A673 (cell line): ENCODE results near the gene ERCC6L2. TPM values are rescaled to one million over a fixed set of nuclear protein-coding genes. Genes with fewer than 3 reads are reported as not detected.

ENCODE experiments used
- BruUV-seq: library from RNA; stranded (reverse); fragments of 400-500 nt; replicated peaks from 2 replicates; lab custom pipeline; 2021; lab: Mats Ljungman, UMichigan
- CTCF ChIA-PET: fragments of 300-600 bp; sonication (Branson Sonifier 250); formaldehyde crosslinking; loops from one replicate; lab custom pipeline; 2022; ENCODE audit warnings: antibody characterized with exemption; lab: Charles Lee
- POLR2A ChIA-PET: fragments of 300-600 bp; sonication (Branson Sonifier 250); formaldehyde crosslinking; loops from one replicate; lab custom pipeline; 2022; ENCODE audit warnings: antibody characterized with exemption; ENCODE audit not compliant: low non-redundant PET; lab: Charles Lee
- DNase-seq: peaks from one replicate; pipeline ENCODE4 v3.0.0-alpha.2; 2015; ENCODE audit warnings: low spot score
- H3K27ac ChIP-seq: fragments of 200-600 bp; sonication (generic); 2 replicates; pipeline ENCODE4 v1.5.1; 2016; ENCODE audit warnings: mixed run types, low read depth, mild to moderate bottlenecking, mixed read lengths, antibody characterized with exemption, low read length; ENCODE audit not compliant: poor library complexity, severe bottlenecking
- H3K27me3 ChIP-seq: fragments of 200-600 bp; sonication (generic); replicated peaks from 2 replicates; pipeline ENCODE4 v1.6.1; 2017; ENCODE audit warnings: mixed run types, low read depth, mild to moderate bottlenecking, mixed read lengths, antibody characterized with exemption, low read length; ENCODE audit not compliant: insufficient read depth, poor library complexity
- H3K36me3 ChIP-seq: fragments of 200-600 bp; sonication (generic); 2 replicates; pipeline ENCODE4 v1.6.1; 2016; ENCODE audit warnings: mixed run types, mild to moderate bottlenecking, mixed read lengths, antibody characterized with exemption, low read length; ENCODE audit not compliant: insufficient read depth, poor library complexity, severe bottlenecking
- H3K4me1 ChIP-seq: fragments of 200-600 bp; sonication (generic); 2 replicates; pipeline ENCODE4 v1.6.1; 2017; ENCODE audit warnings: mixed run types, mild to moderate bottlenecking, mixed read lengths, antibody characterized with exemption, low read length; ENCODE audit not compliant: insufficient read depth, poor library complexity, severe bottlenecking
- H3K4me3 ChIP-seq: fragments of 200-600 bp; sonication (generic); 2 replicates; pipeline ENCODE4 v1.5.1; 2016; ENCODE audit warnings: low read depth, mixed run types, mild to moderate bottlenecking, mixed read lengths, low read length; ENCODE audit not compliant: poor library complexity, severe bottlenecking
- H3K9me3 ChIP-seq: fragments of 200-600 bp; sonication (generic); 2 replicates; pipeline ENCODE4 v1.6.1; 2016; ENCODE audit warnings: mixed run types, low read depth, mild to moderate bottlenecking, mixed read lengths, antibody characterized with exemption, low read length; ENCODE audit not compliant: poor library complexity, severe bottlenecking
- EZH2 ChIP-seq: fragments of 200-600 bp; sonication (generic); IDR thresholded peaks from 2 replicates; pipeline ENCODE4 v1.6.1; 2017; ENCODE audit warnings: borderline replicate concordance, low read depth, mild to moderate bottlenecking, mixed read lengths, antibody characterized with exemption, low read length; ENCODE audit not compliant: poor library complexity, severe bottlenecking
- intact Hi-C: fragments of 100-400 bp; cut with micrococcal nuclease; formaldehyde crosslinking; loops from one replicate; pipeline ENCODE4 v1.10.0; 2022; ENCODE audit not compliant: unreplicated experiment
- total RNA-seq: library from RNA; stranded (reverse); gene quantifications from 2 replicates; pipeline ENCODE4 v1.2.3, GENCODE V29; 2021
- TF ChIP-seq, protein P1 (sequence below): fragments of 300-800, 200-600 bp; sonication (generic); conservative IDR thresholded peaks from 2 replicates; pipeline ENCODE4 v1.5.1; 2017; ENCODE audit warnings: low read depth, mild to moderate bottlenecking, antibody characterized with exemption, low read length, moderate library complexity, mixed read lengths

The ERCC6L2 gene
- total RNA-seq, 1 experiment from 2014 or later, result 51.2 TPM

DNA sequence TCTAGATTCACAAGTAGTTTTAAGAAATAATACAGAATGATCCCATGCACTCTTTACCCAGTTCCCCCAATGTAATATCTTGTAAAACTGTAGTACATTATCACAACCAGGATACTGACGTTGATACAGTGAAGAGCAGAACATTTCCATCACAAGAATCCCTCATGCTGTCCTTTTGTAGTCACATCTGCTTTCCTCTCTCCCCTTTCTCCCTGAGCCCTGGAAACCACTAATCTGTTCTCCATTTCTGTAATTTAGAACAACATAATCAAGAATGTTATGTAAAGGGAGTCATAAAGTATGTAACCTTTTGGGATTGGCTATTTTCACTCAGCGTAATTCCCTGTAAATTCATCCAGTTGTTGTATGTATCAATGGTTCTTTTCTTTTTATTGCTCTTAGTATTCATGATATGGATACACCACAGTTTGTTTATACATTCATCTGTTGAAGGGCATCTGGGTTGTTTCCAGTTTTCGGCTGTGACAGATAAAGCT lies 61.1 kb downstream of the ERCC6L2 start:
- intact Hi-C loops, result no loop called here
- ChIA-PET CTCF (no interaction called here), POLR2A (no interaction called here)
- peaks cover 57% of the 10 kb centered on the region for H3K36me3 ChIP-seq
- no peak overlapping the region for H3K27ac ChIP-seq
- TF ChIP-seq, protein P1, sequence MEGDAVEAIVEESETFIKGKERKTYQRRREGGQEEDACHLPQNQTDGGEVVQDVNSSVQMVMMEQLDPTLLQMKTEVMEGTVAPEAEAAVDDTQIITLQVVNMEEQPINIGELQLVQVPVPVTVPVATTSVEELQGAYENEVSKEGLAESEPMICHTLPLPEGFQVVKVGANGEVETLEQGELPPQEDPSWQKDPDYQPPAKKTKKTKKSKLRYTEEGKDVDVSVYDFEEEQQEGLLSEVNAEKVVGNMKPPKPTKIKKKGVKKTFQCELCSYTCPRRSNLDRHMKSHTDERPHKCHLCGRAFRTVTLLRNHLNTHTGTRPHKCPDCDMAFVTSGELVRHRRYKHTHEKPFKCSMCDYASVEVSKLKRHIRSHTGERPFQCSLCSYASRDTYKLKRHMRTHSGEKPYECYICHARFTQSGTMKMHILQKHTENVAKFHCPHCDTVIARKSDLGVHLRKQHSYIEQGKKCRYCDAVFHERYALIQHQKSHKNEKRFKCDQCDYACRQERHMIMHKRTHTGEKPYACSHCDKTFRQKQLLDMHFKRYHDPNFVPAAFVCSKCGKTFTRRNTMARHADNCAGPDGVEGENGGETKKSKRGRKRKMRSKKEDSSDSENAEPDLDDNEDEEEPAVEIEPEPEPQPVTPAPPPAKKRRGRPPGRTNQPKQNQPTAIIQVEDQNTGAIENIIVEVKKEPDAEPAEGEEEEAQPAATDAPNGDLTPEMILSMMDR, result no peak
- no peak for TF ChIP-seq EZH2
- H3K4me1 ChIP-seq, result no peaks in the 10 kb centered on the region
- DNase-seq, result no peak
- peaks cover 8% of the 10 kb centered on the region for H3K9me3 ChIP-seq
- no peaks in the 10 kb centered on the region for H3K27me3 ChIP-seq
- no TSS peak for BruUV-seq
- H3K4me3 ChIP-seq, result no peak overlapping the region

DNA sequence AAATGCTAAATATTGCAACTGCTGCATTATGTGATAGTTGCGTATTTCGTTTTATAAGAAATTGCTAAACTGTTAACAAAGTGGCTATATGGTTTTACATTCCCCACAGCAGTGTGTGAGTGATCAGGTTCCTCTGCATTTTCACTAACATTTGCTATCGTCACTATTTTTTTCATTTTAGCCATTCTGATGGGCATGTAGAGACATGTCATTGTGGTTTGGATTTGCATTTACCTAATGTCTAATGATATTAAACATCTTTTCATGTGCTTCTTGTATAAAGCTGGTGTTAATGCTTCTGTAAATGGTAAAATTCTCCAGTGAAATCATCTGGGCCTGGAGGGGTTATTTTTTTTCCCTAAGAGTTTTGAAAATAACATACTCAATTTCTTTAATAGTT lies 61.6 kb downstream of the ERCC6L2 start:
- POLR2A ChIA-PET, result no interaction called here
- TF ChIP-seq EZH2, result no peak
- no peaks in the 10 kb centered on the region for H3K4me1 ChIP-seq
- CTCF ChIA-PET, result no interaction called here
- peaks cover 58% of the 10 kb centered on the region for H3K36me3 ChIP-seq
- H3K4me3 ChIP-seq, result no peak overlapping the region
- H3K27me3 ChIP-seq, result no peaks in the 10 kb centered on the region
- no TSS peak for BruUV-seq
- intact Hi-C loops, result no loop called here
- H3K27ac ChIP-seq, result no peak overlapping the region
- peaks cover 8% of the 10 kb centered on the region for H3K9me3 ChIP-seq
- no peak for DNase-seq

DNA sequence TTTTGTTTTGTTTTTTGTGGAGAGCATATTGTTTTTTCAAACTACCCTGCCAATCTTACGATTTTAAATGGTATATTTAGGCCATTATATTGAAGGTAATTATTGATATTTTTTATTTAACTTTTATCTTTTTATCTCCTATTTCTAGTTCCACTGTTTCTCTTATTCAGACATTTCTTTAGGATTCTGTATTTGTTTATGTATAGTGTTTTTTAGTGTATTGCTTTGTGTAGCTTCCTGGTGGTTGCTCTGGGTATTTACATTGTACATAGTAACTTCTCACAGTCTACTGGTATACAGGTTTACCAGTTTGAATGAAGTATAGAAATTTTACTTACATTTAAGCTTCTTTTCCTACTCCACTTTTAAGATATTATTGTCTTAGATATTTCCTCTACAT lies 63.2 kb downstream of the ERCC6L2 start:
- intact Hi-C loops, result no loop called here
- DNase-seq, result no peak
- Histone ChIP-seq H3K27ac (no peak overlapping the region), H3K27me3 (no peaks in the 10 kb centered on the region), H3K9me3 (peaks cover 8% of the 10 kb centered on the region), H3K4me3 (no peak overlapping the region), H3K4me1 (no peaks in the 10 kb centered on the region), H3K36me3 (peaks cover 58% of the 10 kb centered on the region)
- no TSS peak for BruUV-seq
- TF ChIP-seq, protein P1, result no peak
- no peak for TF ChIP-seq EZH2
- CTCF ChIA-PET, result no interaction called here
- POLR2A ChIA-PET, result no interaction called here

DNA sequence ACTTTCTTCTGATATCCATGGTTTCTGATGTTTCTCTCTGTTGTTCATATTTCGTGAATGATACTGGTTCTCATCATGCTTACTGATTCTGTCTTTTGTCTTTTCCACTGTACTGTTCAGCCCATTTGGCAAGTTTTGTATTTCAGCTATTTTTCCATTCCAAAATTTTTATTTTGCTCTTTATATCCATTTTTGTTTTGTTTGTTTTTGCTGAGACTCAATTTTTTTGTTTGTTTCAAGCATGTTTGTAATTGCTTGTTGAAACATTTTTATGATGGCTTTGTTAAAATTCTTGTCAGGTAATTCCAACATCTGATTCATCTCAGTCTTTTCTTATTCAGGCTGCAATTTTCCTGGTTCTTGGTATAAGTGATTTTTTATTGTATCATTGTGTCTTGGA lies 64.0 kb downstream of the ERCC6L2 start:
- Histone ChIP-seq H3K36me3 (peaks cover 61% of the 10 kb centered on the region), H3K4me3 (no peak overlapping the region), H3K27ac (no peak overlapping the region), H3K27me3 (no peaks in the 10 kb centered on the region), H3K9me3 (peaks cover 8% of the 10 kb centered on the region), H3K4me1 (no peaks in the 10 kb centered on the region)
- CTCF ChIA-PET, result no interaction called here
- no peak for TF ChIP-seq EZH2
- TF ChIP-seq, protein P1, result no peak
- intact Hi-C loops, result no loop called here
- POLR2A ChIA-PET, result no interaction called here
- no TSS peak for BruUV-seq
- DNase-seq, result no peak
